GM12874 (cell line): ENCODE data around the gene DNAH10.

ENCODE experiments used
- TF ChIP-seq, protein P1 (sequence below): IDR thresholded peaks from 2 replicates; pipeline ENCODE4 v1.5.1; 2011; ENCODE audit warnings: low read depth, mild to moderate bottlenecking, control low read depth, low read length, moderate library complexity; ENCODE audit not compliant: insufficient read depth

Gene DNAH10

GRCh38 chr12:123720141-123720814, 41.8 kb upstream of the DNAH10 start:
- TF ChIP-seq, protein P1, sequence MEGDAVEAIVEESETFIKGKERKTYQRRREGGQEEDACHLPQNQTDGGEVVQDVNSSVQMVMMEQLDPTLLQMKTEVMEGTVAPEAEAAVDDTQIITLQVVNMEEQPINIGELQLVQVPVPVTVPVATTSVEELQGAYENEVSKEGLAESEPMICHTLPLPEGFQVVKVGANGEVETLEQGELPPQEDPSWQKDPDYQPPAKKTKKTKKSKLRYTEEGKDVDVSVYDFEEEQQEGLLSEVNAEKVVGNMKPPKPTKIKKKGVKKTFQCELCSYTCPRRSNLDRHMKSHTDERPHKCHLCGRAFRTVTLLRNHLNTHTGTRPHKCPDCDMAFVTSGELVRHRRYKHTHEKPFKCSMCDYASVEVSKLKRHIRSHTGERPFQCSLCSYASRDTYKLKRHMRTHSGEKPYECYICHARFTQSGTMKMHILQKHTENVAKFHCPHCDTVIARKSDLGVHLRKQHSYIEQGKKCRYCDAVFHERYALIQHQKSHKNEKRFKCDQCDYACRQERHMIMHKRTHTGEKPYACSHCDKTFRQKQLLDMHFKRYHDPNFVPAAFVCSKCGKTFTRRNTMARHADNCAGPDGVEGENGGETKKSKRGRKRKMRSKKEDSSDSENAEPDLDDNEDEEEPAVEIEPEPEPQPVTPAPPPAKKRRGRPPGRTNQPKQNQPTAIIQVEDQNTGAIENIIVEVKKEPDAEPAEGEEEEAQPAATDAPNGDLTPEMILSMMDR: no peak

- TF ChIP-seq, protein P1: no peak
These were observed 40.9 kb upstream of the DNAH10 start for GRCh38 chr12:123721245-123721644.

DNA sequence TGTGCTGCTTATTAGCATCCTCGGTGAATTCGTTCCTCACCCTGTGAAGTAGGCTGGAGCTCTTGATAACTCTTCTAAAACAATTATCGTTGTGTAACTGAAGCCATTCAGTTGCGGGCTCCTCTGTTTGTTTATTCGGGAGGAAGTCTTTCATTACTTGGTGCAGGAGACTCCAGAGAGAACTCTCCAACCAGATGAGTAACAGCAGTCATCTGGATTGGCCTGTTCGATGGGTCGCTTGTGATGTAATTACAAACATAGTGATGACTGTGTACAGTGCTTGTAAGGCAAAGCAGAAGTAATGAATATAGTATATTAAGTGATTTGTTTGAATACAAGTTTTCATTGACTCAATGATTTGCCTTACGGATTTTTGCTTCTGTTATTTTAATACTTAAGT, 39.1 kb upstream of the DNAH10 start:
- TF ChIP-seq, protein P1: no peak

DNA sequence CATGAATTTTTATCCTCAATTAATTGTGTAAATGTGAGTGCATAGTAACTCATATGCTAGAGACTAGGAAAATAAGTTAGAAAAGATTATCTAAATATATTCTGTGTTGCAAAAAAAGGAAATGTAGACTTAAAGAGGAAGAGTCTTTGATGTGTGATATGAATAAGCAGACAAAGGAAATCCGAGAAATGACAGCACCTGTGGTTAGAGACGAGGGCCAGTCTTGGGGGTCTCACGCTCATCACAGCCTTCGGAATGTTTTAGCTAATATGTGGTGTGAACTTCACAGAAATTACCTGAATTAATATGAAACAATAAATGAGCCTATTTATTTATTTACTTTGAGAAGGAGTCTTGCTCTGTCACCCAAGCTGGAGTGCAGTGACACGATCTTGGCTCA, 38.3 kb upstream of the DNAH10 start:
- TF ChIP-seq, protein P1: no peak

DNA sequence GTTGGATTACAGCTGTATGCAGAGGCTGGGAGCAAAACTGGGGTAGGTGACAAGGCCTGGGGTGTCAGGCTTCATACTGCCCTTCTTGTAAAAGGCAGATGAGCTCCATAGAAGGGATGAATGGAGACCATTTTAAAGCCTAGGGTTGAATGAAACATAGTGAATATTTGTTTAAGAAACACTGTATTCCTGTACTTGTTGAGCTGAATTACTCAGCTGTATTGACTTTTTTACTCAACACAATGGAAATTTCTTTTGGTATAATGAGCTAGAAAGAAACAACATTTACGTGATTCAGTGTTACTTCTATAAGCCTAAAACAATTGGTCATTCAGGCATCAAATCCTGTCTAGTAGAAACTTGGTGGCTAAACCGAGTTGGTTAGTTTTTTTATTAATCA, 35.9 kb upstream of the DNAH10 start:
- TF ChIP-seq, protein P1: no peak

DNA sequence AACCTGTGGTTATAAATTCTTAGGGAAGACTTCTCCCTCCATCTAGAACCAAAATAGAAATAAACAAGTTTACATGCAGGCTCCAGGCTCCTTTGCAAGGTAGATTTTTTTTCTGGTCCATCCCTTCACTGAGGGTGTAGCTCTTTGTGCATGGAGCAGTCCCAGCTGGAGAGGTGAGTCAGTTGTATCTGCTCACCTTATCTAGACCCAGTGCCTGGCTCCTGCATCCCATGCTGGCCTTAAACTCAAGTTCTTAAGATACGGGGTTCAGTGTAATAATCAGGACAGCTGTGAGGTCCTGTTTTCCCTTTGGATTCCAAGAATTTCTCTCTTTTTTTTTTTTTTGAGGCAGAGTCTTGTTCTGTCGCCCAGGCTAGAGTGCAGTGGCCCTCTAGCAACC, 35.1 kb upstream of the DNAH10 start:
- TF ChIP-seq, protein P1: no peak

DNA sequence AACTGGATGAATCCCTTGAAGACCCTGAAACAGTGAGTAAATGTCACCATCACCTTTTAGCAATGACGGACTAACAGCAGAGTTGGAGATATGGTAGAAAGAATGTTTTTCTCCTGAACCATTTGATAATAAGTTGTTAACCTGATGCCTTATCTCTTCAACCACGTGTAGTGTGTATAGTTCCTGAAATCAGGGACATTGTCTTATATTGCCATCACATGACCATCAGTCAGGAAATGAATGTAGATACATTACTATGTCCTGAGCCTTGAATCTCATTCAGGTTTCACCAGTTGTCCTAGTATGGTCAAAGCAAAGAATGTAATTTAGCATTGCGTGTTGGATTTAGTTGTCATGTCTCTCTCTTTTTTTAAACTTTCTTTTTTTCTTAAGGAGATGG, 34.2 kb upstream of the DNAH10 start:
- TF ChIP-seq, protein P1: no peak
